T-helper 2 cell treated with Interferon-gamma antibody and Interleukin-4, amounts not matched to agents 100 ng/mL and 5 ng/mL, for 36 hours (primary cell): ENCODE data around the gene CDK6. TPM values are rescaled to one million over a fixed set of nuclear protein-coding genes. Genes with fewer than 3 reads are reported as not detected.

ENCODE experiments used
- intact Hi-C: fragments of 100-400 bp; cut with micrococcal nuclease; formaldehyde crosslinking; loops from one replicate; pipeline ENCODE4 v1.15.1; 2023
- total RNA-seq: library from RNA; stranded (reverse); gene quantifications from 2 replicates; pipeline ENCODE4 v1.2.3, GENCODE V29; 2022

Gene CDK6
- total RNA-seq, 1 donor from 2014 or later, result 136 TPM

DNA sequence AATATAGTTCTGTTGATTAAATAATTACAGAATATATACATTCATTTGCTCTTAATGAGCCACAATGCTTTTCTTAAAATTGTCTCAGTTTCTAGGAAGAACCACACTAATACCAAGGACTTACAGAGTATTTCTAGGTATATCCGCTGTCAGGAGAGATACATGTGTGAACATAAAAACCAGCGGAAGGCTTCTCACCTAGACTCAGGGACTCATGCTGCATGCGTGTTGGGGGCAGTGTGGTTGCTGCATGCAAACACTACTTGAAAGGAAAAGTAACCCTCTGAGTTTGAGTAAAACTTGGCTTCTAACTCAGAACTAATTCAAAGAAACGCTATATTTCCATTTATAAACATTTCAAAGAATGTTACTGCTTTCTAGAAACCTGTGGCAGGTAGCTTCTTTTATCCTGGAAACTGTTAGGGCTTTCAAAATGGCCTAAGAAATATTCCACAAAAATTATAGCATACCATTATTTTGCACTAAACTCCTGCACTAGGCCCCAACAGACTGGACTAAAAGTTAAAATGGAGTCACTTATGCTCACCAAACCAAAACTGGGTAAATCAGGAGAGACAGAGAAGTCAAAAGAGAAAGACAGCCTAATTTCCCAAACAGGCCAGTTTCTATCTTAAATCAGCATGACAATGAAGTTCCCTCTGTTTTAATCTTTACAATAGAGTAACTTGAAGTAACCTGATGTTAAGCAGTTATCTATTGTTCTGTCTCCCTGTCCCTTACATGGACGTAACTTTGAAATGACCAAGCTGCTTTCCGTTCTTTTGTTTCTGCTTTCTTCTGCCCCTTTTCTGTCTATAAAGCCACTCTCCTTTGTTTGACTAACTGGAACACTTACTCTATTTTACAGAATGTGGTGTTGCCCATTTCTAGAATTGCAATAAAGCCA, 151.0 kb downstream of the CDK6 start:
- intact Hi-C loops, result loop anchor here (1.0 to 10.0 kb wide), 8 partner anchors 21 to 161 kb away; partner anchors contain the start of genes PEX1 and RBM48

GRCh38 chr7:92684274-92684673, 152.1 kb downstream of the CDK6 start:
- intact Hi-C loops, result loop anchor here (2.0 to 10.0 kb wide), 6 partner anchors 19 to 548 kb away; partner anchors contain the start of genes PEX1, RBM48 and VPS50

GRCh38 chr7:92682903-92683539, 153.4 kb downstream of the CDK6 start:
- intact Hi-C loops, result loop anchor here (1.0 to 10.0 kb wide), 4 partner anchors 126 to 549 kb away; partner anchors contain the start of genes PEX1, RBM48 and VPS50

- intact Hi-C loops, result loop anchor here (5.0 to 10.0 kb wide), 3 partner anchors 158 to 550 kb away; partner anchors contain the start of genes PEX1, RBM48 and VPS50
These were observed 154.0 kb downstream of the CDK6 start for GRCh38 chr7:92682330-92682729.

- intact Hi-C loops, result loop anchor here (5.0 to 10.0 kb wide), 3 partner anchors 157 to 551 kb away; partner anchors contain the start of genes PEX1, RBM48 and VPS50
These were observed 154.7 kb downstream of the CDK6 start for GRCh38 chr7:92681633-92682032.

DNA sequence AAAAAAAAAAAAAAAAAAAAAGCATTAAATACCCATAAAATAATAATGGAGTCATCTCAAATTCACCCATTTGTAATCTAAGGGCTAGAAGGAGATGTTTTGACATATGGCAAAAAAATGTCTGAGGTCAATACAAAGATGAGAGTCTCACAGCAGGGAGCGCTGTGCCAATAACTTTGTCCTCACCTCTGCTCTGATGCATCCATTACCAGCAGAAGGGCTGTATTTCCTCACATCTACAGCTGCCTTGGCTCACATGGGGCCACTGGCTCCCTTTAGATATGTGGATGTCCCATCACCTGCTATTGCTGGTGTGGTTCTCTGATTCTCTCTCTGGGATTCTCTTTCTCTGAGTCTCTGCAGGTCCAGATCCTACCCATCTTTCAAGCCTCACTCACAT, 155.9 kb downstream of the CDK6 start:
- intact Hi-C loops, result loop anchor here (5.0 to 10.0 kb wide), 3 partner anchors 156 to 552 kb away; partner anchors contain the start of genes PEX1, RBM48 and VPS50

DNA sequence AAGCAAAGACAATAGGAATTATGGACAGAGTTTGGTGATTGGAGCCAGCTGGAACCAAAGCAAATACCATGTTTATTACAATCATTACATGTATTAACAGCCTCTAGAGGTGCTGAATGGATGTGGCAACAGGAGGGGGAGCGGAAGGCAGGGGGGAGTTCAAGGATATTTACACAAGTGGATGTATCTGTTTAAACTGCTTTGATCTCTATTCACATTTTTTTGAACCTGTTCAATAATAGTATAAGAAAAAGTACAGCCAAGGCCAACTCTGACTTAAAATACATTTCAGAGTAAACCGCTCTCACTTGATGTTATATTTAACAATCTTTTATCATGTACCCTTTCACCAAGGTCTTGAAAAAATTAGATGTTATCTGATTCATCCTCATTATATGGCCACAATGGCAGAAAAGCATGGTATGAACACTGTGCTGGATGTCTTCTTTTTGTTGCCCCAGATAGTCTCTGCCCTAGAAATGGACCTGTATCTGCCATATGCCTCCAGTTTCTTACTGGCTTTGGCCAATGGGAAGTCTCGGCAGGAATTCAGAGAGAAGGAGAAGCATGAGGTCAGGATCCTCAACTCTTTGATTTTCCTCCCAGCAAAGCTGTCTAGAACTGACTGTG, 158.0 kb downstream of the CDK6 start:
- intact Hi-C loops, result no loop called here

GRCh38 chr7:92674379-92674778, 162.0 kb downstream of the CDK6 start:
- intact Hi-C loops, result no loop called here

- intact Hi-C loops, result no loop called here
These were observed 164.7 kb downstream of the CDK6 start for GRCh38 chr7:92671505-92672169.

- intact Hi-C loops, result no loop called here
These were observed 166.0 kb downstream of the CDK6 start for GRCh38 chr7:92670204-92670851.

DNA sequence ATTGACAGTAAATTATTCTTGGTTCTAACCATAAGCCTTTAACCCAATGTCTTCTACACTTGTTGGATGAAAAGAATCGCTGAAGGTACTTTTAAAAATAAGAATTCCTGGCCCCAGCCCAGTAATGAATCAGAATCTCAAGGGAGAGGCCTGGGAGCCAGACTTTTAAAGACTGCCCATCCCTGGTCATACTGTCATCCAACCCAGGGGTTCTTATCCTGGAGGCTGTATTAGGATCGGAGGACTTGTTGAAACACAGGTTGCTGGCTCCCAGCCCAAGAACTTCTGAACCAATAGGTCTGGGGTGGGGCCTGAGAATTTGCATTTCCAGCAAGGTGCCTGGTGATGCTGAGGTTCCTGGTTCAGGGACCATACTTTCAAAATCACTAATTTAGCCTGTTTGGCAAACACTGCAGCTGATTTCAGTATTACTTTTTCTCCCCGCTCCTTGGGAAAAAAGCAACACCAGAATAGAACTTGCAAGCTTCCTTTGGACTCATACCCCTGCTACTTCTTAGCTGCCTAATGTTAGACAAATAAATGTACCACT, 166.7 kb downstream of the CDK6 start:
- intact Hi-C loops, result no loop called here

- intact Hi-C loops, result no loop called here
These were observed 167.8 kb downstream of the CDK6 start for GRCh38 chr7:92668564-92668963.

DNA sequence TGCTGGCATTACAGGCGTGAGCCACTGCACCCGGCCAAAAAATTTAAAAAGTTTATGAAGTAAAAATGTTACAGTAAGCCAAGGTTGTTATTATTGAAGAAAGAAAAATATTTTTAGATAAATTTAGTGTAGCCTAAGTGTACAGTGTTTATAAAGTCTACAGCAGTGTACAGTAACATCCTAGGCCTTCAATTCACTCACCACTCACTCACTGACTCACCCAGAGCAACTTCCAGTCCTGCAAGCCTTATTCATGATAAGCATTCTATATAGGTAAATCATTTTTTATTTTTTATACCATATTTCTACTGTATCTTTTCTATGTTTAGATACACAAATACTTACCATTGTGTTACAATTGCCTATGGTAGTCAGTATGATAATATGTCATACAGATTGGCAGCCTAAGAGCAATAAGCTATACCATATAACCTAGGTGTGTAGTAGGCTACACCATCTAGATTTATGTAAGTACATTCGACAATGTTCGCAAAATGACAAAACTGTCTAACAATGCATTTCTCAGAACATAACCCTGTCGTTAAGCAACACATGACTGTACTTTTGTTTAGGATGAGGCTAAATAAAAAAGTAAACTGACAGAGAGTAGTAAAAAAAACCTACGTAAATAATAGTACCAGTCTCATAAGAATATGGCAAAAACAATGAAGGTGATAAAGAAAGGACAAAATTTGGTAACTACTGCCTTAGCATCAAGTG, 168.4 kb downstream of the CDK6 start:
- intact Hi-C loops, result no loop called here

- intact Hi-C loops, result loop anchor here (2.0 kb wide), 2 partner anchors 19 to 45 kb away; no protein-coding TSS in a partner anchor
These were observed 170.4 kb downstream of the CDK6 start for GRCh38 chr7:92665926-92666325.

DNA sequence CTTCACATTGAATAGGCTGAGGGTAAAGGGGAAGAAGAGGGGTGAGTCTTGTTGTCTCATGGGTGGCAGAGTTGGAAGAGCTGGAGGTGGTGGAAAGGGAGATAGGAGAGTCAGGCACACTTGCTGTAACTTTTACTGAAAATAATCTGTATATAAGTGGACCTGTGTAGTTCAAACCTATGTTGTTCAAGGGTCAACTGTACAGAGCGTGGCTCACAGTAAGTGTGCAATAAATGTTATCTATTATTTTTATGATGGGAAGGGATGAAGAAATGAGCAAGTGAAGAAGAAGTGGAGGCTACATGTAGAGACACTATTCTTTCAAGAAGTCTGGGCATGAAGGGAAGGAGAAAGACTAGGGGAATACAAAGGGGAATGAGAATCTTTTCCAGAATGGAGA, 174.7 kb downstream of the CDK6 start:
- intact Hi-C loops, result no loop called here

DNA sequence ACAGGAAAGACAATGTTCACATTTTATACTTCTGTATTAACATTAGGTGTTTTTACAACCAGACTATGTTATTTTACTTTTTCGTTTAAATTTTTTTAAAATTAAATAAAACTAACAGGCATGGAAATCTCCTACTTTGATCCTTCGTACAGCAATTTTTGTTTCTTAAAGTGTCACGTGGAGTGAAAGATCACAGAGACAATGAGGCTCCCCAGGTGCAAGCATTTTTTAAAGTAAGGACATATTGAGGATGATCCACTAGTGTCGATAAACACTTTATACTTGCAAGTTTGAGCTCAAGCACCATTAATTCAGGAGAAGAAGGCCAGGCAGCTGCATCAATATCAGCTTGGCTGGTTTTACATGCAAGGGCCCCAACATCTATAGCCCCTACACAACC, 177.7 kb downstream of the CDK6 start:
- intact Hi-C loops, result no loop called here

DNA sequence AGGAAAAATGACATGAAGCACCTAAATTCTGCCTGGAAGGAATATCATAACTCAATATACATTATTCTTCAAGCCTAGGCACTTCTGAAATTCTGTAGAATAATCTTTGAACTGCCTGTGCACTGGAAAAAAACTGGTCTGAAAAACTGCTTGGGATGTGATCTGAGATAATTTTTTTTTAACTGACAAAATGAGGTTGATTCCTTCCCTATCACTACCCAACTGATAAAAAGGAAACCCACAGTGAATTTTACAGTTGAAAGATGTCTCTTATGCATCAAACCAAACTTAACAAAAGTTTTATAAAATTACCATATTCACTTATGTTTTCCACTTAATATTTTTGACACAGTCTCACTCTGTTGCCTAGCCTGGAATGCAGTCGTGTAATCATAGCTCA, 179.0 kb downstream of the CDK6 start:
- intact Hi-C loops, result loop anchor here (2.0 kb wide), 1 partner anchor 15 kb away; no protein-coding TSS in a partner anchor

DNA sequence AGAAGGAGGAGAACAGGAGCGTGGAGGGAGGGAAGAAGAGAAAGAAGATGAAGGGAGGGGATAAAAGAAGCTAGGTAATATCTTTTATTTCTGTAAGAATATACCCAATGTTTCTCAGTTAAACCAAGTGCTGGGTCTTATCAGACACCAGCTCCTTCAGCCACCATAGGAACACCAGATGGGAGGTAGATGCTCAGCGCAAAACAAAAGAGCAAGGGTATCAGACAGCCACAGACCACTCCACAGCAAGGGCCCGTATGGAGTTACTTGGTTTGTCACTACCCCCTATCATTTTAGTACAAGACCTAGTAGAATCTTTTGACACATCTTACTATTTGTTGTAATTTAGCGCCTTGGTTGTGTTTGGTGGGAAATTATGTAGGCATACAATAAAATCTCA, 180.3 kb downstream of the CDK6 start:
- intact Hi-C loops, result loop anchor here (2.0 kb wide), 1 partner anchor 13 kb away; no protein-coding TSS in a partner anchor

GRCh38 chr7:92655346-92655884, 181.0 kb downstream of the CDK6 start:
- intact Hi-C loops, result no loop called here
